22Rv1 (cell line): ENCODE data around the gene SPDYC.

ENCODE experiments used
- CTCF ChIP-seq: fragments of 450-650 bp; IDR thresholded peaks from 2 replicates; pipeline ENCODE4 v1.5.1; 2017; ENCODE audit warnings: mild to moderate bottlenecking
- ZFX ChIP-seq: fragments of 450-650 bp; IDR thresholded peaks from 2 replicates; pipeline ENCODE4 v1.6.1; 2017; ENCODE audit warnings: antibody characterized with exemption, borderline replicate concordance

GRCh38 chr11:65217441-65218423 is 47.7 kb downstream of the SPDYC start:
- TF ChIP-seq CTCF (no peak), ZFX (no peak)
